Parathyroid adenoma (tissue), 2 donors: ENCODE data around the gene KNCN.

ENCODE experiments used
- H2AFZ ChIP-seq: fragments of 300-600 bp; sonication (generic); one replicate; pipeline ENCODE4 v1.7.0; 2017; ENCODE audit warnings: antibody characterized with exemption, mild to moderate bottlenecking
- H3K27ac ChIP-seq: fragments of 300-600 bp; sonication (generic); one replicate; pipeline ENCODE4 v1.7.0; 2017
- H3K27me3 ChIP-seq: fragments of 300-600 bp; sonication (generic); one replicate; pipeline ENCODE4 v1.7.0; 2017; ENCODE audit warnings: low read length; ENCODE audit not compliant: control insufficient read depth, insufficient read depth
- H3K36me3 ChIP-seq: fragments of 300-600 bp; sonication (generic); one replicate; pipeline ENCODE4 v1.7.0; 2017; ENCODE audit warnings: low read length; ENCODE audit not compliant: control insufficient read depth, insufficient read depth
- H3K4me1 ChIP-seq: fragments of 300-600 bp; sonication (generic); one replicate; pipeline ENCODE4 v1.7.0; 2017; ENCODE audit warnings: control low read depth
- H3K4me2 ChIP-seq: fragments of 300-600 bp; sonication (generic); one replicate; pipeline ENCODE4 v1.7.0; 2017; ENCODE audit warnings: low read length
- H3K4me3 ChIP-seq: fragments of 300-600 bp; sonication (generic); one replicate; pipeline ENCODE4 v1.7.0; 2017; ENCODE audit warnings: low read depth, low read length
- H3K79me2 ChIP-seq: fragments of 300-600 bp; sonication (generic); one replicate; pipeline ENCODE4 v1.7.0; 2017; ENCODE audit warnings: control low read depth
- H3K9ac ChIP-seq: fragments of 300-600 bp; sonication (generic); one replicate; pipeline ENCODE4 v1.7.0; 2017; ENCODE audit warnings: mild to moderate bottlenecking
- H3K9me3 ChIP-seq: fragments of 300-600 bp; sonication (generic); one replicate; pipeline ENCODE4 v1.7.0; 2017; ENCODE audit warnings: low read length; ENCODE audit not compliant: control insufficient read depth
- CTCF ChIP-seq: fragments of 300-600 bp; sonication (generic); IDR thresholded peaks from one replicate; pipeline ENCODE4 v1.7.0; 2017; ENCODE audit warnings: antibody characterized with exemption, mild to moderate bottlenecking
- donor health status: primary hyperparathyroidism.

The KNCN gene

GRCh38 chr1:46522184-46522968 is 29.1 kb downstream of the KNCN start:
- no peaks in the 10 kb centered on the region for H3K27me3 ChIP-seq
- H2AFZ ChIP-seq = peak overlapping the region; percentile 46
- H3K4me2 ChIP-seq = peak overlapping the region; percentile 65
- H3K79me2 ChIP-seq = no peaks in the 10 kb centered on the region
- H3K9ac ChIP-seq = no peak overlapping the region
- no peaks in the 10 kb centered on the region for H3K36me3 ChIP-seq
- H3K4me3 ChIP-seq = peak overlapping the region; percentile 29
- peak overlapping the region; percentile 72 for H3K27ac ChIP-seq
- TF ChIP-seq CTCF = no peak
- no peaks in the 10 kb centered on the region for H3K9me3 ChIP-seq
- H3K4me1 ChIP-seq = peaks cover 17% of the 10 kb centered on the region

DNA sequence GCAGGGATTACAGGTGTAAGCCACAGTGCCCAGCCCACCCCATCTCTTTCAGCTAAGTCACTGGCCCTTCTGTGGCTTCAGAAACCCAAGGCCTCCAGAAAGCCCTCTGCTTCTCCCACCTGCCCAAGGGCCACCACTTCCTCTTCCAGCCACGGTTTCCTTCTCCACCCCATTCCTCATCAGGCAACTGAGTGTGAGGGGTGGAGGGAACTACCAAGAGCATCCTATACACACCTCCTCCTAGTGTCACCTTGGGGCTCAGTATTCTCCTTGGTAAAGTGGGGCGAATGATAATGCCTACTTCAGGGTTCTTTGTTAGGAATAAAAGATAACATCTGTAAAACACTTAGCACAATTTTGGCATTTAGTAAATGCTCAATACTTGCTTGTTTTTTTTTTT is 30.0 kb downstream of the KNCN start:
- TF ChIP-seq CTCF = no peak
- H2AFZ ChIP-seq = no peak overlapping the region
- no peak overlapping the region for H3K27ac ChIP-seq
- H3K4me1 ChIP-seq = peaks cover 15% of the 10 kb centered on the region
- H3K27me3 ChIP-seq = no peaks in the 10 kb centered on the region
- no peak overlapping the region for H3K9ac ChIP-seq
- no peaks in the 10 kb centered on the region for H3K36me3 ChIP-seq
- H3K9me3 ChIP-seq = no peaks in the 10 kb centered on the region
- no peak overlapping the region for H3K4me3 ChIP-seq
- no peaks in the 10 kb centered on the region for H3K79me2 ChIP-seq
- no peak overlapping the region for H3K4me2 ChIP-seq

GRCh38 chr1:46520063-46520911 is 31.2 kb downstream of the KNCN start:
- TF ChIP-seq CTCF = no peak
- H3K9ac ChIP-seq = no peak overlapping the region
- peaks cover 12% of the 10 kb centered on the region for H3K4me1 ChIP-seq
- H3K79me2 ChIP-seq = no peaks in the 10 kb centered on the region
- H3K4me3 ChIP-seq = no peak overlapping the region
- H3K27me3 ChIP-seq = no peaks in the 10 kb centered on the region
- no peak overlapping the region for H3K27ac ChIP-seq
- no peak overlapping the region for H3K4me2 ChIP-seq
- no peak overlapping the region for H2AFZ ChIP-seq
- H3K36me3 ChIP-seq = no peaks in the 10 kb centered on the region
- no peaks in the 10 kb centered on the region for H3K9me3 ChIP-seq

DNA sequence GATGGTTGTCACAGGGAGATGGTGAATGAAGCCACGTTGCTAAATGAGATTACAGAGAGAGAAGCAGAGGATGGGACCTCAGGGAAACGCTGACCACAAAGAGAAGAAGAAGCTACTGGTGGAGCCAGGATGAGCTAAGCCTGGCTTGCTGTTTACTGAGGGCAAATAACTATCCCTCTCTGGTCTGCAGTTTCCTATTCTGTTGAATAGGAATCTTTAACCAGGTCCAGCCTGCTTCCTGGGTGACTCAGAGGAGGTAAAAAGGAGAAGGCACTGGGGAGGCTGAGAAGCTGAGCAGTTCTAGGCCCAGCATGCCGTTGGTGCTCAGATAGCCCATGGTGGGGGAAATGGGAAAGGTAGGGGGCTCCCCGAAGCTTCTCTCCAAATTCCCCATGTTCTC is 32.2 kb downstream of the KNCN start:
- H3K9ac ChIP-seq = no peak overlapping the region
- TF ChIP-seq CTCF = no peak
- H3K27ac ChIP-seq = no peak overlapping the region
- H3K4me1 ChIP-seq = peaks cover 12% of the 10 kb centered on the region
- H2AFZ ChIP-seq = no peak overlapping the region
- no peak overlapping the region for H3K4me3 ChIP-seq
- no peaks in the 10 kb centered on the region for H3K79me2 ChIP-seq
- no peaks in the 10 kb centered on the region for H3K27me3 ChIP-seq
- no peak overlapping the region for H3K4me2 ChIP-seq
- no peaks in the 10 kb centered on the region for H3K36me3 ChIP-seq
- H3K9me3 ChIP-seq = no peaks in the 10 kb centered on the region
